HepG2 (cell line): Measurements from ENCODE around the gene CLDN20. TPM values are rescaled to one million over a fixed set of nuclear protein-coding genes. Genes with fewer than 3 reads are reported as not detected.

Experiments
- ARID3A ChIP-seq: IDR thresholded peaks from 2 replicates; pipeline ENCODE4 v1.6.1; 2012; ENCODE audit warnings: low read depth, low read length, improper control_type of control experiment
- ARNT2 ChIP-seq: sonication (generic); formaldehyde crosslinking; IDR thresholded peaks from 2 replicates; pipeline ENCODE4 v1.8.0; 2022; ENCODE audit warnings: mild to moderate bottlenecking, low read depth, missing genetic modification reagents, moderate library complexity
- CREBL2 ChIP-seq: sonication (generic); formaldehyde crosslinking; IDR thresholded peaks from 2 replicates; pipeline ENCODE4 v1.8.1; 2023; ENCODE audit warnings: missing genetic modification reagents, mild to moderate bottlenecking, borderline replicate concordance
- ELF1 ChIP-seq: sonication (generic); formaldehyde crosslinking; IDR thresholded peaks from 2 replicates; pipeline ENCODE4 v1.4.0; 2020; ENCODE audit warnings: missing genetic modification reagents
- ERF ChIP-seq: IDR thresholded peaks from 2 replicates; pipeline ENCODE4 v1.6.1; 2018; ENCODE audit warnings: missing biosample characterization, missing genetic modification reagents
- HCFC1 ChIP-seq: fragments of 150-350 bp; IDR thresholded peaks from 2 replicates; pipeline ENCODE4 v1.6.1; 2014; ENCODE audit warnings: low read depth, low read length
- HDAC2 ChIP-seq: sonication (generic); formaldehyde crosslinking; IDR thresholded peaks from 2 replicates; pipeline ENCODE4 v1.4.0; 2020; ENCODE audit warnings: missing genetic modification reagents
- HMG20A ChIP-seq: IDR thresholded peaks from 2 replicates; pipeline ENCODE4 v1.6.1; 2016; ENCODE audit warnings: borderline replicate concordance
- KDM5A ChIP-seq: fragments of 200-600 bp; sonication (generic); IDR thresholded peaks from 2 replicates; pipeline ENCODE4 v1.7.0; 2018; ENCODE audit warnings: antibody characterized with exemption, mild to moderate bottlenecking, low read length, borderline replicate concordance
- MLLT10 ChIP-seq: sonication (generic); formaldehyde crosslinking; IDR thresholded peaks from 2 replicates; pipeline ENCODE4 v1.4.0; 2020; ENCODE audit warnings: missing genetic modification reagents
- MXD4 ChIP-seq: IDR thresholded peaks from 2 replicates; pipeline ENCODE4 v1.6.1; 2016; ENCODE audit warnings: mild to moderate bottlenecking, missing biosample characterization, missing genetic modification reagents
- NR2C2 ChIP-seq: sonication (generic); formaldehyde crosslinking; IDR thresholded peaks from 2 replicates; pipeline ENCODE4 v1.4.0; 2020; ENCODE audit warnings: missing genetic modification reagents, mild to moderate bottlenecking, moderate library complexity, borderline replicate concordance
- PHF21A ChIP-seq: sonication (generic); formaldehyde crosslinking; IDR thresholded peaks from 2 replicates; pipeline ENCODE4 v1.5.0; 2020; ENCODE audit warnings: mild to moderate bottlenecking, missing genetic modification reagents
- PHF8 ChIP-seq: sonication (generic); formaldehyde crosslinking; IDR thresholded peaks from 2 replicates; pipeline ENCODE4 v1.5.0; 2020; ENCODE audit warnings: missing genetic modification reagents
- SAFB2 ChIP-seq: sonication (generic); formaldehyde crosslinking; IDR thresholded peaks from 2 replicates; pipeline ENCODE4 v1.5.1; 2020; ENCODE audit warnings: missing genetic modification reagents, low read depth, mild to moderate bottlenecking, borderline replicate concordance
- SALL1 ChIP-seq: sonication (generic); formaldehyde crosslinking; IDR thresholded peaks from 2 replicates; pipeline ENCODE4 v1.8.0; 2022; ENCODE audit warnings: mild to moderate bottlenecking, missing genetic modification reagents
- SNAI1 ChIP-seq: sonication (generic); formaldehyde crosslinking; IDR thresholded peaks from 2 replicates; pipeline ENCODE4 v1.5.0; 2020; ENCODE audit warnings: mild to moderate bottlenecking, missing genetic modification reagents, borderline replicate concordance
- SOX5 ChIP-seq: IDR thresholded peaks from 2 replicates; pipeline ENCODE4 v1.6.1; 2016; ENCODE audit warnings: borderline replicate concordance
- SRF ChIP-seq: IDR thresholded peaks from 2 replicates; pipeline ENCODE4 v1.6.1; 2011; ENCODE audit warnings: mild to moderate bottlenecking, low read depth, low read length, moderate library complexity
- STAT5B ChIP-seq: sonication (generic); formaldehyde crosslinking; IDR thresholded peaks from 2 replicates; pipeline ENCODE4 v1.4.0; 2020; ENCODE audit warnings: missing genetic modification reagents
- SYNCRIP ChIP-seq: fragments of 200-400 bp; formaldehyde crosslinking; IDR thresholded peaks from 2 replicates; pipeline ENCODE4 v1.6.1; 2018; ENCODE audit warnings: mild to moderate bottlenecking, low read depth, low read length; ENCODE audit not compliant: insufficient read depth
- TBL1XR1 ChIP-seq: fragments of 150-350 bp; IDR thresholded peaks from 2 replicates; pipeline ENCODE4 v1.6.1; 2014; ENCODE audit warnings: borderline replicate concordance, low read length; ENCODE audit not compliant: partially characterized antibody
- TGIF2 ChIP-seq: IDR thresholded peaks from 2 replicates; pipeline ENCODE4 v1.6.1; 2016; ENCODE audit warnings: control low read depth, missing compliant biosample characterization
- ZNF3 ChIP-seq: IDR thresholded peaks from 2 replicates; pipeline ENCODE4 v1.7.0; 2017; ENCODE audit warnings: inconsistent platforms
- ZNF343 ChIP-seq: sonication (generic); formaldehyde crosslinking; IDR thresholded peaks from 2 replicates; pipeline ENCODE4 v1.4.0; 2020; ENCODE audit warnings: mild to moderate bottlenecking, missing genetic modification reagents
- ZNF354B ChIP-seq: sonication (generic); formaldehyde crosslinking; IDR thresholded peaks from 2 replicates; pipeline ENCODE4 v1.8.0; 2022; ENCODE audit warnings: mild to moderate bottlenecking, missing genetic modification reagents
- ZNF460 ChIP-seq: sonication (generic); formaldehyde crosslinking; IDR thresholded peaks from 2 replicates; pipeline ENCODE4 v1.5.1; 2020; ENCODE audit warnings: missing genetic modification reagents, mild to moderate bottlenecking, borderline replicate concordance
- ZNF572 ChIP-seq: sonication (generic); formaldehyde crosslinking; IDR thresholded peaks from 2 replicates; pipeline ENCODE4 v1.5.1; 2020; ENCODE audit warnings: mild to moderate bottlenecking, missing genetic modification reagents
- ZNF772 ChIP-seq: sonication (generic); formaldehyde crosslinking; IDR thresholded peaks from 2 replicates; pipeline ENCODE4 v1.5.0; 2020; ENCODE audit warnings: mild to moderate bottlenecking, missing genetic modification reagents
- ZSCAN21 ChIP-seq: sonication (generic); formaldehyde crosslinking; IDR thresholded peaks from 2 replicates; pipeline ENCODE4 v1.8.0; 2022; ENCODE audit warnings: mild to moderate bottlenecking, missing genetic modification reagents, moderate library complexity, borderline replicate concordance
- polyA plus RNA-seq, 8 experiments: library from polyadenylated mRNA; depleted of rRNA in 3 of 8; stranded (reverse) in 7 of 8; unstranded in 1 of 8; fragments of >200 nt; fragmentation: Illumina TruSeq in 4 of 8; extraction: Trizol in 4 of 8; gene quantifications; 2 replicates each; pipeline versions ENCODE4 v1.2.1 to v1.2.3, GENCODE V29; 2011 to 2016; ENCODE audit warnings: low read depth in 4 of 8, missing spikeins in 1 of 8, mixed read lengths in 1 of 8; ENCODE audit not compliant: insufficient read depth in 1 of 8
- total RNA-seq, 5 experiments: library from RNA; depleted of rRNA; stranded (reverse); fragments of >200 nt; fragmentation: Illumina TruSeq; extraction: Trizol; gene quantifications; 2 replicates each; pipeline ENCODE4 v1.2.3, GENCODE V29; 2016; ENCODE audit warnings: low read depth in 1 of 5

Gene CLDN20
- total and polyA plus RNA-seq, 2 of the 13 experiments (the other 11 are each of a cell fraction or from before 2014, with no cell fraction given): not detected

- TF ChIP-seq ZNF772 (peak; percentile 87; the same call in 1 of the 2 replicates), MXD4 (no peak), SAFB2 (no peak), NR2C2 (CRISPR knock-in tag) (peak; percentile 51), ELF1 (CRISPR knock-in tag) (no peak), ZNF572 (CRISPR knock-in tag) (no peak), SRF (no peak), PHF8 (CRISPR knock-in tag) (peak; percentile 20; the same call in 1 of the 2 replicates), STAT5B (CRISPR knock-in tag) (no peak), SALL1 (CRISPR knock-in tag) (peak; percentile 38), HMG20A (peak; percentile 7; the same call in 1 of the 2 replicates), TBL1XR1 (no peak), KDM5A (no peak), MLLT10 (no peak), ARID3A (no peak), PHF21A (no peak), ZNF460 (CRISPR knock-in tag) (no peak), ZNF354B (CRISPR knock-in tag) (no peak), ZSCAN21 (CRISPR knock-in tag) (peak; percentile 71; the same call in 1 of the 2 replicates), ERF (CRISPR knock-in tag) (peak; percentile 61; the same call in 1 of the 2 replicates), ZNF343 (CRISPR knock-in tag) (0 out of 2 replicates have a peak, but pooled peaks have one; percentile 48), SOX5 (CRISPR knock-in tag) (no peak), ZNF3 (no peak), HDAC2 (CRISPR knock-in tag) (no peak), ARNT2 (peak; percentile 30; the same call in 1 of the 2 replicates), TGIF2 (CRISPR knock-in tag) (peak; percentile 16; the same call in 1 of the 2 replicates), HCFC1 (no peak), SYNCRIP (no peak), SNAI1 (CRISPR knock-in tag) (no peak), CREBL2 (CRISPR knock-in tag) (no peak)
These were observed 62.1 kb downstream of the CLDN20 start (continued) for GRCh38 chr6:155325700-155326516.
